NCI-H1436 treated with DMSO at 0.1 percent for 48 hours (cell line): ENCODE results near the gene SESN1.
"Not testable (repeated sequence)": the region's sequence is repeated elsewhere in the genome, so short reads cannot be mapped to it uniquely, and the experiment has no call there.

Experiments used
- DNase-seq: peaks from one replicate; lab custom pipeline; 2025; lab: John Stamatoyannopoulos, UW

SESN1 gene

GRCh38 chr6:109095036-109095834 is 589 bp upstream of the SESN1 start, which contains the start of gene CEP57L1:
Gene CEP57L1, plus strand, starts transcription at chr6:109095507. Its CDS starts 49,715 bp downstream, at chr6:109145222.
- peak; percentile 95 for DNase-seq

DNA sequence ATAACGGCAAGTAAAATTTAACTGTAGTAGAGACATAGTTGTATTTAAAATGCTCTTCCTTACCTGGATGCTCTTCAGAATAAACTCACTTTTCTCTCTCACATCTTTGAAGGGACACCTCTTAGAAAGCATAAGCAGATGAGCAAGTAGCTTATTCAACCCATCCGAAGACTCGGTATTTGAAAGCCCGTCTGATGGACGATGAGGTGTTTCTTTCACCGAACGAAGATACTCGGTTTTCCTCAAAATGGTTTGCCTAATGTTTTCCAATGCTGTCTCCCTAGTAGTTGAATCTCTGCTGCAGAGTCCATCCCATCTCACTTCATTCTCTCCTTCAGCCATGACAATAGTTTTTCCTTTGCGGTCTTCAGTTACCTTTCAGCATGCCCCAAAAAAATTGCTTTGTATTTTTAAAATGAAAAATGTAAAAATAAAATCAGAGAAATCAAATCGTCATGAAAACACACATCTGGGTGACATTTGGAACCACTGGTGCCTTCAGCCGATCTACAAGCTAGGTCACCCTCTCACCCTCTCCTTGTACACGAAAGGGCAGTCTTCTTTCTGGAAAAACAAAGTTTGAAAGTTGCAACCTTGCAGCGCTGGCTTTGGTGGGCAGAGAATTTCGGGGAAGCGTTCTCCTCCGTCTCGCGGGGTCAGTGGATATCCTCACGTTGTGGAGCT is 772 bp downstream of the SESN1 start:
- no peak for DNase-seq

DNA sequence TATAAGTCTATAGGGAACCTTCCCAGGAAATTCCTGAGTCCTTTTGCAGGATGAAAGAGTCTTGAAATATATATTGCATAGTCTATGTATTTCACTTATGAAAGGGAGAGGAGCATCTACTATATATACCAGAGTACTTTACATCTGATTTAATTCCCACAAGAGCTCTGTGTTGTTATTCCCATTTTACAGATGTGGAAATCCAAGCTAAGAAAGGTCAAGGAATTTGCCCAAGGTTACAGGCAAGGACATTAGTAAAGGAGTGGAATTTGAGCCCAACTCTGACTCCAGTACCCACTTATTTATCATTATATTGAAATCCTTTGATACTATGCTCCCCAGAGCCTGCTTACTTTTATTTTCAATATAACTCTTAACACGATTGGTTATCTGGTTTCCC is 2.6 kb downstream of the SESN1 start:
- DNase-seq = no peak

DNA sequence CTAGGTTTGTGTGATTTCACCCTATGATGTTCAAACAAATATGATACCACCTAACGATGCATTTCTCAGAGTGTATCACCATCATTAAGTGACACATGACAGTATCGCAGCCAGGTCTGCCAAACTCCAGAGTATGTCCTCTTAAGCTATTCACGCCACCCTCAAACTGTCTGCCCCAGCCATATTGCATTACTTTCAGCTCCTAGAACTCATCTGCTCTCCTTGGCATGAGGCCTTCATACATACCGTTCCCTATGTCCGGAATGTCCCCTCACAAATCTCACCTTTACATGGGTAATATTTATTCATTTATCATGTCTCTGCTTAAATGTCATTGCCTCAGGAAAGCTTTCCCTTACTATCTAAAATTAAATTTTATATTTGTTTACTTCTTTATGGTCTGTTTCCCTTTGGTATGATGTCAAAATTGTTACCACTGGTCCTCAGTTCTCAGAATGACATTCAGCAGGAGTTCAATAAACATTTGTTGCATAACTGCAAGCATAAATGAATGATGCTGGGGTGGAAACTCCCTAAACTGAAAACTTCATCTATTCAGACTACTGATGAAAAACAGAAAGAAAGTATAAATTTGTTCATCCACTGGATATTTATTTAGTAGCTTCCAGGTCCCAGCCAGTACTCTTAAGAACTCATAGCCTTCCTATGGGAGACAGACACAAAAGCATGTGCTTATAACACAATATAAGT is 3.2 kb downstream of the SESN1 start:
- DNase-seq = no peak

DNA sequence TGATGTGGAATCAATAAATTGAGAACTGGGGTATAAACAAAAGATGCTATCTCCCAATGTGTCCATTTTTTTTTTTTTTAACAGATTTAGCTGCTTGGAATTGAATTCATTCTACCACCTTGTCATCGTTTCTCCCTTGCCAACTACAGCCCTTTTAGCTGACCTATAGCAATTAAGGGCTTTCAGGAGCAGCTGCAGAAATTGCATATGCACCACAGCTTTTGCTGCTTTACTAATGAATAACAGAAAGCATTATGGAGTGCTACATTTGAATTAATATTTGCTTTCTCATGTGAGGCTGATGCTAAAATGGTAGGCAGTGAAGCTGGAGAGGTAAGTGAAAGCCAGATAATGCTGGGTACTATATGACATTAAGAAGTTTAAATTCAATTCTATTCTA is 5.7 kb downstream of the SESN1 start:
- no peak for DNase-seq

GRCh38 chr6:109087661-109088264 is 6.9 kb downstream of the SESN1 start:
- peak; percentile 17 for DNase-seq

DNA sequence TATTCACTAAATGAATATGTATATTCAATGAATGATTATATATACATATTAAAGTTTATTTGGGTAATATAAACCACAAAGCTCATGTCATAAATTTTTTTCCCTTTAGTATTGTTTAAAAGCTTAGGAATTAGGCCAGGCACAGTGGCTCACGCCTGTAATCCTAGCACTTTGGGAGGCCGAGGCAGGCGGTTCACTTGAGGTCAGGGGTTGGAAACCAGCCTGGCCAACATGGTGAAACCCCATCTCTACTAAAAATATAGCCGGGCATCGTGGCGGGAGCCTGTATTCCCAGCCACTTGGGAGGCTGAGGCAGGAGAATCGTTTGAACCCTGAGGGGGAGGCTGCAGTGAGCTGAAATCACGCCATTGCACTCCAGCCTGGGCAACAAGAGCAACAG is 10.5 kb downstream of the SESN1 start:
- DNase-seq = not testable (repeated sequence)

DNA sequence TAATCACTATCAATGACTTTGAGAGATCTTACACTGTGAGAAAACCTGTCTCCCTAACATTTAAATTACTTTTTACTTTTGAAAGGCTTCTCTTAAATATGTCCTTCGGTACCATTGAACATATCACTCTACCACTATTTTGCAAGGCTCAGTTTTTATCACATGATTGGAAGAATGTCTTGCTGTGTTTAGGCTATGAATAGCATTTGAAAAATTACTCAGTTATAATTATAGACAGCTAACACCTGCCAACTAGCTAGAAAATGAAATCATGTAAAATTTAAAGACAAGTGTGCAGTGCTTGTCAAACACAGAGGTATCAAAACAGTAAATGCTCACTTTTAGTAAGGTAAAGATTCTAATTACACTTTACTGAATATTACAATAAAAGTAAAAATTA is 11.0 kb downstream of the SESN1 start:
- no peak for DNase-seq

- no peak for DNase-seq
Measured at GRCh38 chr6:109082188-109082577, 12.5 kb downstream of the SESN1 start.

- DNase-seq = no peak
Measured at GRCh38 chr6:109081516-109082187, 13.0 kb downstream of the SESN1 start.

- DNase-seq = no peak
Measured at GRCh38 chr6:109081026-109081425, 13.6 kb downstream of the SESN1 start.

DNA sequence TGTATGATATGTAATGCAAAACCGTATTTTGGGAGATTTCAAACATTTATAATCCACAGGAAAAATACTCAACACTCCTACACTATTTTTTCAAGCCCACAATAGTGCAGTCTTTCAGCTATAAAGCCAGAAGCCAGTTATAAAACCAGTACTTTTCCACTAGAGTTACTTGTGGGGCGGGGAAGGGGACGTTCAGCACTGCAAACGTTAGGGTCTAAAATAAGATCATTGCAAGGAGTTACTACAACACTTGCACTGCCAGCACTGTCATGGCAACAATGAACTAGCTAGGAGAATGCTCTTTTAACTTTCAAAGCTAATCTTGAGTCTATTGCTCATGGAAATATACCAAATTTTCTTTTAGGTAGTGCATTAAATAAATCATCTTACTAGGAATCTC is 14.7 kb downstream of the SESN1 start:
- no peak for DNase-seq

GRCh38 chr6:109076377-109076776 is 18.3 kb downstream of the SESN1 start:
- no peak for DNase-seq

GRCh38 chr6:109075934-109076333 is 18.7 kb downstream of the SESN1 start:
- no peak for DNase-seq

DNA sequence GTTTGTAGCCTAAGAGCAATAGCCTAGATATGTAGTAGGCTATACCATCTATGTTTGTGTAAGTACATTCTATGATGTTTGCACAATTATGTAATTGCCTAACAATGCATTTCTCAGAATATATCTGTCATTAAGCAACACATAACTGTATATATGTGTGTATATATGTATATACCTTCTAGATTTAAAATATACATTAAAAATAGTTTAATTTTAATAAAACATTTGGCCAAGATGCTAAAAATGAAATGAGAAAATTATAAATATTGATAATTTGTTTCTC is 20.6 kb downstream of the SESN1 start:
- DNase-seq = no peak

DNA sequence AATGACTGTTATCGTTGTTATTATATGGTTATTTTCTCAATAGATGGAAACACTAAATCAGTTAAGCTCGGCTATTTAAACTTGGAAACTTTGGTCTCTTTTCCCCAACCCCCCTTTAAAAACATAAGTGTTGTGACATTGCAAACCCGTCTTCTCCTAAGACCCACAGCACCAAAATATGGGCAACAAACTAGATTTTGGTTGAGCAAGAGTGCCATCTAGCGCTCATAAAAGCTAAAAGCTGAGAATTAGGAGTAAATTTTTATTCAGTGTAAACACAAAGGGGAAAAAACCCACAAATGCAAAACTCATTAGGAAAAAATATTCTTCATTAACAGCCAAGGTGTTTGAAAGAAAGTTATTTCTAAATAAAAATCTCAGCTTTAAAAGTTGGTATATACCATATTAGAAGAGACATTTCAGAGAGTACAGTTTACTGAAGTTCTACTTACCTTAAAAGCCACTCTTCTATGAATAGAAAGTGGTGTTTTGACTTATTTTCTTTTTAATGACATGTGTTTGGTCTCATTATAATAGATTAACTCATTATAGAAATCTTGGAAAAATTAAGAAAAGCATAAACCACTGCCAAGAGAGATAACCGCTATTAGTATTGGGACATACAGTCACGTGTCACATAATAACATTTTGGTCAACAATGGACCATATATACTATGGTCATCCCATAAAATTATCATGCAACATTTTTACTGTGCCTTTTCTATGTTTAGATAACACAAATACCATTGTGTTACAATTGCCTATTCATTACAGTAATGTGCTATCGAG is 21.1 kb downstream of the SESN1 start:
- DNase-seq = peak; percentile 18

DNA sequence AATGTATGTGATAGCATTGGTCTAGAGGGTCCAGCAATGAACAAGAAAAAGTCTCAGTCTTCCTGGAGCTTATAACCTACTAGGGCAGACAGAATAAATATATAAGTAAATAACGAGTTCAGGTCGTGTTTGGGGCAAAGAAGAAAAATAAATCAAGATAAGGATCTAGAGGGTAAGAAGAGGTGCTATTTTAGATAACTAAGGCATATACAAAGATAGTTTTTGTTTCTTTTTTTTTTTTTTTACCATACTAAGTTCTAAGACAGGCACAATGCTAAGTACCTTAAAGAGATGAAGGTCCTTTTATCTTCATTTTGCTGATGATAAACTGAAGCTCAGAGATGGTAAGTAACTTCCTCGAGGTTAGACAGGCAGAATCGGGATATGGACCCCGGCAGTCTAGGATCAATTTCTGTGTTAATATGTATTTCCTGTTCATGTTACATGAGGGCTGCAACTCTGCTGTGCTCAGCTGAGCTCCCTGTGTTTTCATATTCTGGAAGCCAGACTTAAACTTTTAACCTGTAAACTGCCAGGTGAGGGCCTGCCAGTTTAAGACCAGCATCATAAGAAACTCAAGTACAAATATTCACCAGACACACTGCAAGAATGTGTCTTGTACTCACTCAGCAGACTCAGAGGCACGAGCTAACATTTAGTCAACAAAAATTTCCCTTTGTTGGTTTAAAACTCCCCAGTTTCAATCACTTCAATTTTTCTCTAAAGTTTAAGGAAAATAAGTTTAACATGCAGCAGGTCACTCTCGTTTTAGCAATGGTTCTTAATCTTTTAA is 23.3 kb downstream of the SESN1 start:
- DNase-seq = no peak

- no peak for DNase-seq
Measured at GRCh38 chr6:109069746-109070145, 24.9 kb downstream of the SESN1 start.

GRCh38 chr6:109062767-109063352 is 31.8 kb downstream of the SESN1 start:
- no peak for DNase-seq

DNA sequence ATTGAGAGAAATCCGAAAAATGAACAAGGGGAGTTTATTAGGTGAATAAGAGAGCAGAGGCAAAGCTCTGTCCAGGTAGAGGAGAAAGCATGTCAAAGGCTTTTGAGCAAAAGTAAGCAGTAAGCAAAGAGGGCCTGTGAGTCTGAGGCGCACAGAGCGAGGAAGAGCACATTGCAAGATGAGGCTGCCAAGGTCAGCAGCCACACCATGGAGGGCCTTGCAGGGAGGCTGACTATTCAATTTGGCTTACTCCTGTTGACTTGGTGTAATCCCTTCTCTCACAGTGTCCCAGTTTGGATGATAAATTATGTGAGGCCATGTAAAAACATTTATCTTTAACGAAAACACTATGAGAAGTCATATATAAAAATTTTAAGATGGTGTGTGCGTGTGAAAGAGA is 32.4 kb downstream of the SESN1 start:
- DNase-seq = no peak
